NCI-H446 (cell line): Measurements from ENCODE around the gene RNPEP.
"Not testable (repeated sequence)": the region's sequence is repeated elsewhere in the genome, so short reads cannot be mapped to it uniquely, and the experiment has no call there.

ENCODE experiments used
- DNase-seq, 2 experiments: peaks; one replicate each; lab custom pipeline; 2025; lab: John Stamatoyannopoulos, UW

RNPEP gene

DNA sequence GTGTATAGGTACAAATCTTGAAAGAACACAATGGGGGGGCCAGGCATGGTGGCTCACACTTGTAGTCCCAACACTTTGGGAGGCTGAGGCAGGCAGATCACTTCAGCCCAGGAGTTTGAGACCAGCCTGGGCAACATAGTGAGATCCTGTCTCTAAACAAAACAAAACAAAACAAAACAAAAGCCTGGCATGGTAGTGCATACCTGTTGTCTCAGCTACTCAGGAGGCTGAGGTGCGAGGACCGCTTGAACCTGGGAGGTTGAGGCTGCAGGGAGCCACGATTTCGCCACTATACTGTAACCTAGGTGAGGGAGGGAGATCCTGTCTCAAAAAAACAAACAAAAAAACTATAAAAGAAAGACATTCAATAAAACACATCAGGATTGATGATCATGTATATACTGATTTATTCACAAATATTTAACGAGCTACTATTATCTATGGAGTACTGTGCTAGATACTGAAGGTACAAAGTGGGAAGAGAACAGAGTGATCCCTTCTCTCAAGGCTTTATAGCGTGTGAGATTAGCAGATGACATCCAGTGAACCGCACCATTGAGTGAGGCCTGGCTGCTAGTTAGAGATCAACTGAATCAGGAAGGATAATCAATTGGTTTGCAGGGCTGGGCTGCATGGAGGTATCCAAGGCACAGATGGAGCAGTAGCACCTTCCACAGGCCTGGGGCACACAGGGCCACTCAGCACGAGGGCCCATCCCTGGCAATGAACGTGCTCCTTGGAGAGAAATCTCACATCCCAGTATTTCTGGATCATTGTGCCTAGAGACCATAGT is 54.3 kb downstream of the RNPEP start:
- no peak for DNase-seq

DNA sequence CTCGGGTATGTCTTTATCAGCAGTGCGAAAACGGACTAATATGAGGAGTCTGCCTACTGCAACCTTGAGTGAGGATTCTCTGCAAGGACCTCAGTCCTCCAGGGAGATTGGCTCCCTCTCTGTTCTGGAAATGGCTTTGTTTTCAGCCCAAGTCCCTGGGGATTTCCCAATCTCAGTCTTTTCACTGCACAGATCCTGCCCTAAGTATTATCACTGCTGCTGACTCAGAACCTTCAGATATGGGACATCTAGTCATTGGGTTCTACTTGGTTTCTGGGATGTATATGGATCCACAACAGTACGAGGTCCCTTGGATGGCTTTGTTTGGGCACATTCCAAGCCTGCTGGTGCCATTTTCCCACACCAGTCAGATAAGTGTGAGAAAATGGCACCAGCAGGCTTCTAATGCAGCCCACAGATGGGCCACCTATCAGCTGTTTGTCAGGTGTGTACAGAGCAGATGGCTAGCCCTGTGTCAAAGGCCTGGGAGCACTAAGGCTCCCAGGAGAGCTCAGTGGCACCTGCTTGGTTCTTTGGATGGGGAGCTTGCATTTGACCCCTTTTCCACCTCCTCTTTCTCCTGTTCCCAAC is 55.4 kb downstream of the RNPEP start:
- no peak for DNase-seq

DNA sequence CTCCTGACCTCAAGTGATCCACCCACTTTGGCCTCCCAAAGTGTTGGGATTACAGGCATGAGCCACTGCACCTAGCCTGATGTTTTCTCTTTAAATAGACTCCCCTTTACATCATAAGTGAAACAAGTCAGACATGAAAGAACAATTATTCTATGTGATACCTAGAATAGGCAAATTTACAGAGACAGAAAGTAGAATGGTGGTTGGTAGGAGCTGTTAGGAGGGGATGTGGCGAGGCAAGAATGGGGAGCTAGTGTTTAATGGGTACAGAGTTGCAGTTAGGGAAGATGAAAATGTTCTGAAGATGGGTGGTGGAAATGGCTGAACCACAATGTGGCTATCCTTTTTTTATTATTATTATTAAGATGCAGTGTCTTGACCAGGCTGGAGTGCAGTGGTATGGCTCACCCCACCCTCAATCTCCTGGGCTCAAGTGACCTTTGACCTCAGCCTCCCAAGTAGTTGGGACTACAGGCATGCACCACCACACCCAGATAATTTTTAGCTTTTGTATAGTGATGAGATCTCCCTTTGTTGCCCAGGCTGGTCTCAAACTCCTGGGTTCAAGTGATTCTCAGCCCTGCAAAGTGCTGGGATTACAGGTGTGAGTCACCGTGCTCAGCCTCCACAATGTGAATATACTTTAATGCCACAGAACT is 56.4 kb downstream of the RNPEP start:
- no peak for DNase-seq

DNA sequence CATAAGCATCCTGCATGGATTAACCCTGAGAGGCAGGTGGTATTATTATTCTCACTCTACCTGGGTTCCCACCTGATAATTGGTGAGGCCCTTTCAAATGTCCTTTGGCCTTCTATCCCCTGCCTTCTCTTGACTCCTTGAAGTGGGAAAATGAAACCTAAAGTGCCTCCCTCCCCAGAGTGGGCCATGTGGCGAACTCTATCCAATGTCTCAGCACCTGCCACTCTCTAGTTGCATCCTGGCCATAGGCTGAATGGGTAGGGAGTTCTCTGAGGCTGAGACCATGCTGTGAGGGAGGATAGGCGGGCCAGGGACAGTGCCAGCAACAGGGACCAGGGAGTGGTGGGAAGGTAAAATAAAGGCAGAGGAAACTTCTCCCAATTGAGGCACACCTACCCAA is 63.3 kb downstream of the RNPEP start:
- no peak for DNase-seq

DNA sequence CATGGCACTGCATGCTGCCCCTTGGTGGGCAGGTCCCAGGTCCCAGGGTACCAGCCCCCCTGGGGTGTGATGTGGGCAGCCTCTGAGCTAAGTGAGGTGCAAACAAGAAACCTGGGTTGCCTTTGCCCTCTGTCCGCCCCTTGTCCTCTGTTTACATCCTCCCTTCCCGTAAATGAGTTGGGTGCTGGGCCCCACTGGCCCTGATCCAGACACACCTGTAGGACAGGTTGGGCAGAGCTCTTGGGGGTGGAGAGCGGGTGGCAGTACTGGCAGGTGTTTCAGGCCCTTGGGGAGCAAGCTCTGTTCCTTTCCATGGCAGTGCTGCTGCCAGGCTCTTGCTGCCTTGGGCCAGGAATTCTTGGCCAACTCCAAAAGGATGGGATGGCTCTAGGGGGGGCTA is 63.8 kb downstream of the RNPEP start:
- no peak for DNase-seq

DNA sequence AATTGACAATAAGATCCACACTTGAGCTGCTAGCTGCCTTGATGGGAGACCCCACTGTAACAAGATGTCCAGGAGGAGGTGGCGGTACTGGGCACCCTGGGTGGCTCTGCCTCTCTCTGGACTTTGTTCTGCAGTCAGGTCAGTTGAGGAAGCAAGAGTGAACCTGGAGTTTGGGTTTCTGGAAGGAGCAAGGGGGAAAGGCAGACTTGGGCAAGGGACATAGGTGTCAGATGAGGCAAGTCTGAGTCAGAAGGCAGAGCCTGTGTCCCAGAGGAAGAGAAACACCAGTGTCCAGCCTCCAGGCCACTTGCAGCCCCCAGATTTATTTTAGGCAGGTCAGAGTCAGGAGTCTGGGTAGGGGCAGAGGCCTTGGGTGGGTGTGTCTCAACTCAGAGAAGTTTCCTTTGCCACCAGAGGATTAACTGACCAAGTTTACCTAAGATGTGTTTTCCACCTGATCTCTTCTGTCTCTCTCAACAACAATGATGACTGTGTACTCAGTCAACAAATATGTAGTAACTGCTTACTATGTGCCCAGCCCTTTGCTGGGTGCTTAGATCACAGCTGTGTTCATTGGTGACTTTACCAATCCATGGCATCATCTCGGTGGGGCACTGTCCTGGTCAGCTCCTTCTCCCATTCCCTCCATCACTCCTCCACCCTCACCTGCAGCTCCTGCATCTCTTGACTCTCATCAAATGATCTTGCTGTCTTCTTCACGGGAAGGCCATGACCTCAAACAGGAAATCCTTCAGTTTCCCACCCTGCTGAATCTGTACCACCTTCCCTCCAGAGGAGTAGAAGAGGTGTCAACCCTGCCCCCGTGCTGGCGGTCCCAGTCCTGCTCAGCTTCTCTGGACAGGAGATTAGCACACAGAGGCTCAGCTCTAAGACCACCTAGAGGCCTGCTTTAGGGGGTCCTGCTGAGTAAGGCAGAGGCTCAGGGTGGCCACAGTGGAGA is 64.6 kb downstream of the RNPEP start:
- no peak for DNase-seq

DNA sequence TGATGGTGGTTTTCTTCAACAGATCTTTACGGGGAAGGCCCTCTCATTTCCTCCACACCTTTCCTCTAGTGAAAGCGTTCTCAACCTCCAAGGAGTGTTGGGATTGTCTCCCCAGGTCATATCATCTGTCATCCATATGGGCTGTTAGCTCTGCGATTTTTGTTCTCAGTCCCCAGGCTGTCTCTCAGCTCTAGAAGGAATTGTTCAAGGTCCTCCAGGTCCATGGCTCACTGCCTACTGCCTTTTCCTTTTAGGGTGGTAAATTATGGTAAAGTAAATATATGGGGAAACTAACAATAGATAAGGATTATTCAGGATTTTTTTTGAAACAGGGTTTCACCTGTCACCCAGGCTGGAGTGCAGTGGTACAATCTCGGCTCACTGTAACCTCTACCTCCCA is 65.5 kb downstream of the RNPEP start:
- DNase-seq = no peak

DNA sequence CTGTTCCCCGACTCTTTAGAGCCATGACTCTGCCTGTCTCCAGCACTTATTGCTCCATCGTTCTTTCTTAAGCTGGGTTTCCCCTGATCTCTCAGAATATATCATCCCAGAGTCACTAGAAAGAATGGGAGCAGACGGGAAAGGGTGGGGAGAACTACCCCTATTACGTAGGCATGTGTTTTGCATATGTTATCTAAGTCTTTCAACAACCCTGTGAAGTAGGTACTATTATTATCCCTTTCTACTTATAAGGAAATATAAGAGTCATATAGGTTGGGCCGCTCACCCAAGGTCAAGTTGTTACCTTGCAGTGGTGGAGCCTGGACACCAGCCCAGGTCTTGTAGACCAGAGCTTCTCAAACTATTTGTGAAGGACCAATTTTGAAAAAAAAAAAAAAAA is 66.7 kb downstream of the RNPEP start:
- no peak for DNase-seq

DNA sequence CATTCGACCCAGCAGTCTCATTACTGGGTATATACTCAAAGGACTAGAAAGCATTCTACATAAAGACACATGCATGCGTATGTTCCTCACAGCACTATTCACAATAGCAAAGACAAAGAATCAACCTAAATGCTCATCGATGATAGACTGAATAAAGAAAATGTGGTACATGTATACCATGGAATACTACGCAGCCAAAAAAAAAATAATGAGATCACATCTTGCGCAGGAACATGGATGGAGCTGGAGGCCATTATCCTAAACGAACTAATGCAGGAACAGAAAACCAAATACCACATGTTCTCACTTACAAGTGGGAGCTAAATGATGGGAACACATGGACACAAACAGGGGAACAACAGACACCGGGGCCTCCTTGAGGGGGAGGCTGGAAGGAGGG is 71.6 kb downstream of the RNPEP start:
- DNase-seq = no peak

DNA sequence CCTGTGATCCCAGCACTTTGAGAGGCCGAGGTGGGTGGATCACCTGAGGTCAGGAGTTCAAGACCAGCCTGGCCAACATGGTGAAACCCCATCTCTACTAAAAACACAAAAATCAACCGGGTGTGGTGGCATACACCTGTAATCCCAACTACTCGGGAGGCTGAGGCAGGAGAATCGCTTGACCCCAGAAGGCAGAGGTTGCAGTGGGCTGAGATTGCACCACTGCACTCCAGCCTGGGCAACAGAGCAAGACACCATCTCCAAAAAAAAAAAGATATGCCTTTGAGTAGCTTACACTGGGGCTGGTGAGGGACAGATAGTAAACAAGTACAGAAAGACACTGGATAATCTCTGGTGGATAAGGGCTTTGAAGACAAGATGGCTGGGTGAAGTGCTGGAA is 72.2 kb downstream of the RNPEP start:
- not testable (repeated sequence) for DNase-seq
